Neural progenitor cell (in vitro differentiated cells): ENCODE data around the gene TIAM2.

Source experiments
- EZH2 ChIP-seq: fragments of 200-600 bp; sonication (generic); IDR thresholded peaks from 2 replicates; pipeline ENCODE4 v1.6.1; 2017; ENCODE audit warnings: antibody characterized with exemption, mild to moderate bottlenecking, moderate library complexity
- EZH2phosphoT487 ChIP-seq: fragments of 200-600 bp; sonication (generic); IDR thresholded peaks from 2 replicates; pipeline ENCODE4 v1.6.1; 2017; ENCODE audit warnings: antibody characterized with exemption
- TF ChIP-seq, protein P1 (sequence below): fragments of 200-600 bp; sonication (generic); IDR thresholded peaks from 2 replicates; pipeline ENCODE4 v1.5.1; 2017; ENCODE audit warnings: antibody characterized with exemption, mild to moderate bottlenecking

DNA sequence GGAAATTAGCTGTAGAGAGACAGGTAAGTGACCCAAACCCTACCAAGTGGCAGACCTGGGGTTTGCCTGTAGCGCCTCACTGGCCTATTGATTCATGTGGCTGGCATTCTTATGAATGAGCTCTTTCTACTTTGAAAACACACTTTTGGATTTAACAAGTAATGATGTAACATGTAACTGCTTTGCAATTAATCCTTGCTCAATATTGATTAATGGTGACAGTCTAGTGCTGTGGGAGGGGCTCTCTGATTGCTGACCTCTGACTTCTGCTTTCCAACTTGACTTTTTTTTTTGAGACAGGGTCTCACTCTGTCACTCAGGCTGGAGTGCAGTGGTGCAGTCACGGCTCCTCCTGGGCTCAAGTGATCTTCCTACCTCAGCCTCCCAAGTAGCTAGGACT is 82.7 kb downstream of the TIAM2 start:
- TF ChIP-seq EZH2 (no peak), EZH2phosphoT487 (no peak)
- TF ChIP-seq, protein P1, sequence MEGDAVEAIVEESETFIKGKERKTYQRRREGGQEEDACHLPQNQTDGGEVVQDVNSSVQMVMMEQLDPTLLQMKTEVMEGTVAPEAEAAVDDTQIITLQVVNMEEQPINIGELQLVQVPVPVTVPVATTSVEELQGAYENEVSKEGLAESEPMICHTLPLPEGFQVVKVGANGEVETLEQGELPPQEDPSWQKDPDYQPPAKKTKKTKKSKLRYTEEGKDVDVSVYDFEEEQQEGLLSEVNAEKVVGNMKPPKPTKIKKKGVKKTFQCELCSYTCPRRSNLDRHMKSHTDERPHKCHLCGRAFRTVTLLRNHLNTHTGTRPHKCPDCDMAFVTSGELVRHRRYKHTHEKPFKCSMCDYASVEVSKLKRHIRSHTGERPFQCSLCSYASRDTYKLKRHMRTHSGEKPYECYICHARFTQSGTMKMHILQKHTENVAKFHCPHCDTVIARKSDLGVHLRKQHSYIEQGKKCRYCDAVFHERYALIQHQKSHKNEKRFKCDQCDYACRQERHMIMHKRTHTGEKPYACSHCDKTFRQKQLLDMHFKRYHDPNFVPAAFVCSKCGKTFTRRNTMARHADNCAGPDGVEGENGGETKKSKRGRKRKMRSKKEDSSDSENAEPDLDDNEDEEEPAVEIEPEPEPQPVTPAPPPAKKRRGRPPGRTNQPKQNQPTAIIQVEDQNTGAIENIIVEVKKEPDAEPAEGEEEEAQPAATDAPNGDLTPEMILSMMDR: no peak
